ENCODE results near the gene C2orf68. TPM values are rescaled to one million over a fixed set of nuclear protein-coding genes. Genes with fewer than 3 reads are reported as not detected.

Gene C2orf68
- total and polyA plus RNA-seq, 2 of the 8 experiments (the other 6 are each of a cell fraction or from before 2014, with no cell fraction given) = 46.3 to 49.4 TPM

- H4K5ac ChIP-seq (ENCODE audit: insufficient read length, low read depth, low read length) = no peak overlapping the region
- peak overlapping the region; percentile 96; the same call in 1 of the 2 replicates for H2AFZ ChIP-seq (ENCODE audit: low read length)
- no peaks in the 10 kb centered on the region for H3K9me3 ChIP-seq (ENCODE audit: insufficient read depth in 2 of 2, low read depth in 1 of 2, low read length in 1 of 2)
- WGBS, 2 experiments (ENCODE audit: extremely low coverage in 1 of 2, insufficient coverage in 1 of 2, insufficient read length in 1 of 2, insufficient replicate concordance in 2 of 2, low coverage in 1 of 2, low lambda C conversion rate in 2 of 2, missing lambda C conversion rate in 1 of 2) = 26% methylated on average over 13 of the region's 13 CpGs; no CpG with 5 or more reads in 1 of the 2 experiments
- no peak overlapping the region for H3K4ac ChIP-seq (replicated peaks; ENCODE audit: insufficient read length, low read depth, low read length)
- no peak overlapping the region for H2BK120ac ChIP-seq (replicated peaks; ENCODE audit: low read depth, low read length)
- ChIA-PET CTCF (ENCODE audit: partially characterized antibody) (interaction anchor here (0.8 to 2.5 kb wide), 9 partner anchors 8 to 174 kb away, joined by 3 to 6 read pairs (median 4); partner anchors contain the start of gene TMEM150A), POLR2A (ENCODE audit: partially characterized antibody) (interaction anchor here (0.6 to 3.8 kb wide), 14 partner anchors 10 to 182 kb away, joined by 3 to 39 read pairs (median 7); partner anchors contain the start of genes C2orf68, MAT2A, VAMP5 and VAMP8)
- peak overlapping the region; percentile 93; the same call in 1 of the 2 replicates for H4K8ac ChIP-seq (ENCODE audit: extremely low read depth, insufficient read depth, low read length)
- H3K27ac ChIP-seq (ENCODE audit: low read depth, low read length) = peak overlapping the region; percentile 83
- H3K4me3 ChIP-seq (ENCODE audit: extremely low read depth in 1 of 4, insufficient read depth in 2 of 4, low read depth in 3 of 4, low read length in 4 of 4) = peak overlapping the region; percentile 77 to 88 (median 84)
- peaks cover 4 to 21% (median 7%) of the 10 kb centered on the region in 4 experiments; a peak in 4 of 8 replicates for H3K36me3 ChIP-seq (ENCODE audit: control insufficient read depth in 2 of 4, insufficient read depth in 4 of 4, low read length in 3 of 4)
- FAIRE-seq = no peak
- H2BK12ac ChIP-seq (ENCODE audit: low read depth, low read length) = no peak overlapping the region
- peaks cover 0 to 18% of the 10 kb centered on the region in 2 experiments; a peak in 3 of 4 replicates for H3K79me2 ChIP-seq (ENCODE audit: control insufficient read depth in 1 of 2, insufficient read depth in 2 of 2, low read length in 2 of 2)
- no peak overlapping the region for H2AK5ac ChIP-seq (ENCODE audit: low read depth, low read length)
- H2BK5ac ChIP-seq (ENCODE audit: low read depth, low read length) = no peak overlapping the region
- peaks cover 0 to 3% (median 0%) of the 10 kb centered on the region in 4 experiments; a peak in 2 of 7 replicates for H3K27me3 ChIP-seq (replicated peaks in 1 of 4; ENCODE audit: control insufficient read depth in 3 of 4, extremely low read depth in 1 of 4, insufficient read depth in 3 of 4, low read length in 3 of 4)
- peaks cover 13% of the 10 kb centered on the region for H3K23me2 ChIP-seq (ENCODE audit: low read depth, low read length)
- no peak overlapping the region for H2BK15ac ChIP-seq (ENCODE audit: low read length)
- H3K4me2 ChIP-seq (ENCODE audit: insufficient read depth in 1 of 2, low read depth in 2 of 2, low read length in 2 of 2) = peak overlapping the region; percentile 78 to 98
- H3K14ac ChIP-seq (ENCODE audit: insufficient read length) = no peak overlapping the region
- peaks cover 2% of the 10 kb centered on the region; the same call in 1 of the 2 replicates for H3K79me1 ChIP-seq (ENCODE audit: low read depth, low read length)
- no peak overlapping the region for H3K23ac ChIP-seq (ENCODE audit: insufficient read length)
- peaks cover 0 to 11% (median 3%) of the 10 kb centered on the region in 4 experiments; a peak in 4 of 7 replicates for H3K4me1 ChIP-seq (replicated peaks in 1 of 4; ENCODE audit: control insufficient read depth in 3 of 4, insufficient read depth in 4 of 4, low read length in 3 of 4)
- TF ChIP-seq RNF2 (IDR thresholded peaks at IDR 0.05; ENCODE audit: borderline replicate concordance, low read depth, low read length, missing control alignments, poor library complexity, severe bottlenecking) (no peak), RBBP5 (IDR thresholded peaks at IDR 0.05; ENCODE audit: borderline replicate concordance, low read depth, low read length) (no peak), JUND (IDR thresholded peaks at IDR 0.05; ENCODE audit: low read length) (no peak), SP4 (IDR thresholded peaks at IDR 0.05; ENCODE audit: low read length) (no peak)
- H3K18ac ChIP-seq (ENCODE audit: extremely low read depth, low read length) = no peak overlapping the region
- H4K91ac ChIP-seq (replicated peaks; ENCODE audit: insufficient read length, low read length) = peak overlapping the region; percentile 68
- no peak overlapping the region for H3K56ac ChIP-seq (replicated peaks; ENCODE audit: insufficient read length, low read depth, low read length)
- peaks cover 2 to 7% of the 10 kb centered on the region in 2 experiments for H4K20me1 ChIP-seq (replicated peaks in 1 of 2; ENCODE audit: control insufficient read depth in 1 of 2, insufficient read depth in 2 of 2, low read length in 2 of 2)
- peak overlapping the region; percentile 63 to 94 (median 89) for H3K9ac ChIP-seq (replicated peaks in 1 of 4; ENCODE audit: extremely low read depth in 1 of 4, low read depth in 3 of 4, low read length in 3 of 4)
- no peak overlapping the region for H2BK20ac ChIP-seq (ENCODE audit: low read length)
- no peak for DNase-seq (ENCODE audit: low read depth in 1 of 2, low spot score in 2 of 2)
These were observed 17.1 kb downstream of the C2orf68 start for GRCh38 chr2:85594715-85595300.
